Bronchial epithelial cell (primary cell): ENCODE measurements around the gene GRM8. TPM values are rescaled to one million over a fixed set of nuclear protein-coding genes. Genes with fewer than 3 reads are reported as not detected.

ENCODE experiments used
- DNase-seq: peaks from one replicate; pipeline ENCODE4 v3.0.0-alpha.2; 2010; ENCODE audit warnings: low read depth
- FAIRE-seq: peaks from 2 replicates; lab custom pipeline; 2011; peaks lifted over from hg19 to GRCh38; lab: Jason Lieb, UNC
- H3K27me3 ChIP-seq: 2 replicates; pipeline ENCODE4 v1.5.1; 2011; ENCODE audit warnings: low read length; ENCODE audit not compliant: control insufficient read depth, insufficient read depth
- H3K36me3 ChIP-seq: 2 replicates; pipeline ENCODE4 v1.5.1; 2011; ENCODE audit warnings: low read length; ENCODE audit not compliant: control insufficient read depth, insufficient read depth
- H3K4me3 ChIP-seq: 2 replicates; pipeline ENCODE4 v1.5.1; 2011; ENCODE audit warnings: mild to moderate bottlenecking, low read depth, low read length, control low read depth
- total RNA-seq: library from RNA; depleted of rRNA; stranded (reverse); fragments of >200 nt; gene quantifications from 2 replicates; pipeline ENCODE4 v1.2.1, GENCODE V29; 2014
- TF ChIP-seq, protein P1 (sequence below): IDR thresholded peaks from 2 replicates; pipeline ENCODE4 v1.5.1; 2011; ENCODE audit warnings: mild to moderate bottlenecking, moderate library complexity, low read length, control low read depth, inconsistent platforms; ENCODE audit not compliant: insufficient read depth, severe bottlenecking

GRM8 gene
- total RNA-seq, 1 donor from 2014 or later = not detected

DNA sequence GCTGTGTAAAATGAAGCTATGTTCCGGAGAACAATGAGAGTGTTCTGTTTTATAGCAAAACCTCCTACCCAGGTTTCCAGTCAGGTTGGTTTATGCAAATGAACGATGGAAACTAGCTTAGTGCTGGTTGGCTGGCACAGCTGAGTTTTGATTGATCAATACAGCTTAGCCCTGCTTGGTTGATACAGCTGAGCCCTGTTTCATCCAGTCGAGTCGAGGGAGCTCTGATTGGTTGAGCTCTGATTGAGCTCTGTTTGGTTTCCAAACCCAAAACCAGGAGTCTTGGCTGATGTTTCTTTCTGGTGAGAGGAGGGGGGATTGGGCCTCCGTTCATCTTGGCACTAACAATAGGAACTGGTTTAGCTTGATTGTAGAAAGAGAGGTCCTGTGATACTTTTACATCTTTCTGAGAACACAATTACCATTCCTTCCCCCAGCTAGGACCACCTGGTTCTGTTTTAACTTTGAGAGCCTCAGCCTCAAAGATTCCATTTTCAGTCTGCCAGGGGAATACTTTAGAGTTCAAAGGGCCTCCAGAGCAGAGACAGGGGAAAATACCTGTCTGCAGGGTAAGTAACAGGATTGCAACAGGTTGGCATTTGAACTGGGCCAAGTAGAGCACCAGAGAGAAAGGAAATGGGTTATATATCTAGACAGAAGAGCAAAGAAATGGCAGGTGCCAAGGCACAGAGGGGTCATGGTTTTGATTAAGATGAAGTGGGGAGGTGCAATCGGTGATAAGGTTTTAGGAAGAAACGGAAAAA is 210.9 kb downstream of the GRM8 start:
- FAIRE-seq = no peak
- TF ChIP-seq, protein P1, sequence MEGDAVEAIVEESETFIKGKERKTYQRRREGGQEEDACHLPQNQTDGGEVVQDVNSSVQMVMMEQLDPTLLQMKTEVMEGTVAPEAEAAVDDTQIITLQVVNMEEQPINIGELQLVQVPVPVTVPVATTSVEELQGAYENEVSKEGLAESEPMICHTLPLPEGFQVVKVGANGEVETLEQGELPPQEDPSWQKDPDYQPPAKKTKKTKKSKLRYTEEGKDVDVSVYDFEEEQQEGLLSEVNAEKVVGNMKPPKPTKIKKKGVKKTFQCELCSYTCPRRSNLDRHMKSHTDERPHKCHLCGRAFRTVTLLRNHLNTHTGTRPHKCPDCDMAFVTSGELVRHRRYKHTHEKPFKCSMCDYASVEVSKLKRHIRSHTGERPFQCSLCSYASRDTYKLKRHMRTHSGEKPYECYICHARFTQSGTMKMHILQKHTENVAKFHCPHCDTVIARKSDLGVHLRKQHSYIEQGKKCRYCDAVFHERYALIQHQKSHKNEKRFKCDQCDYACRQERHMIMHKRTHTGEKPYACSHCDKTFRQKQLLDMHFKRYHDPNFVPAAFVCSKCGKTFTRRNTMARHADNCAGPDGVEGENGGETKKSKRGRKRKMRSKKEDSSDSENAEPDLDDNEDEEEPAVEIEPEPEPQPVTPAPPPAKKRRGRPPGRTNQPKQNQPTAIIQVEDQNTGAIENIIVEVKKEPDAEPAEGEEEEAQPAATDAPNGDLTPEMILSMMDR = no peak
- H3K27me3 ChIP-seq = no peaks in the 10 kb centered on the region
- no peaks in the 10 kb centered on the region for H3K36me3 ChIP-seq
- no peak for DNase-seq
- H3K4me3 ChIP-seq = no peak overlapping the region

DNA sequence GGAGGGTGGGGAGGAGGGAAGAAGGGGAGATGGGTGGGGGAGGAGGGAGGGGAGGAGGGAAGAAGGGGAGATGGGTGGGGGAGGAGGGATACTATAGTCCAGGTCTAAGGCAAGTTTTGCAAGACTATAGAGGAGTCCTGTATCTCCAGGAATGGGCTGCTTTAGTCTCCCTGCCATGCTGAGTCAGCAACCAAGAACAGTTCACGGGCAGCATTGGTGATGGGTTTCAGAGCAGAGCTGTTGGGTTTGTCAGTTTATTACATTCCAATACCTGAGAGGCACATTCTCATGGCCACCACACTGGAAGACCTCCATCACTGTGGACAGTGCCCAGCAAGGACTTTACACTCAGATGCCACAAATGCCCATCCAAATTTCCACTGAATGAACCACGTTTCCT is 212.7 kb downstream of the GRM8 start:
- Histone ChIP-seq H3K36me3 (no peaks in the 10 kb centered on the region), H3K4me3 (no peak overlapping the region), H3K27me3 (no peaks in the 10 kb centered on the region)
- TF ChIP-seq, protein P1 = no peak
- DNase-seq (no peak), FAIRE-seq (no peak)

DNA sequence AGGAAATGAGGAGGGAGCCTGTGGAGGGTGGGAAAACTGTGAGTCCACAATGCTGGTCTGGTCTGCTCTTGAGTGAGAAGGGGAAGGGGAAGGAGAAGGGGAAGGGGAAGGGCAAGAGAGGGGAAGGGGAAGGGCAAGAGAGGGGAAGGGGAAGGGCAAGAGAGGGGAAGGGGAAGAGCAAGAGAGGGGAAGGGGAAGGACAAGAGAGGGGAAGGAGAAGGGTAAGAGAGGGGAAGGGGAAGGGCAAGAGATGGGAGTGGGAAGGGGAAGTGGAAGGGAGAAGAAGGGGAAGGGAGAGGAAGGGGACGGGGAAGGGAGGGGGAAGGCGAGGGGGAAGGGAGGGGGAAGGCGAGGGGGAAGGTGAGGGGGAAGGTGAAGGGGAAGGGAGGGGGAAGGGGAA is 213.2 kb downstream of the GRM8 start:
- H3K4me3 ChIP-seq = no peak overlapping the region
- no peak for FAIRE-seq

DNA sequence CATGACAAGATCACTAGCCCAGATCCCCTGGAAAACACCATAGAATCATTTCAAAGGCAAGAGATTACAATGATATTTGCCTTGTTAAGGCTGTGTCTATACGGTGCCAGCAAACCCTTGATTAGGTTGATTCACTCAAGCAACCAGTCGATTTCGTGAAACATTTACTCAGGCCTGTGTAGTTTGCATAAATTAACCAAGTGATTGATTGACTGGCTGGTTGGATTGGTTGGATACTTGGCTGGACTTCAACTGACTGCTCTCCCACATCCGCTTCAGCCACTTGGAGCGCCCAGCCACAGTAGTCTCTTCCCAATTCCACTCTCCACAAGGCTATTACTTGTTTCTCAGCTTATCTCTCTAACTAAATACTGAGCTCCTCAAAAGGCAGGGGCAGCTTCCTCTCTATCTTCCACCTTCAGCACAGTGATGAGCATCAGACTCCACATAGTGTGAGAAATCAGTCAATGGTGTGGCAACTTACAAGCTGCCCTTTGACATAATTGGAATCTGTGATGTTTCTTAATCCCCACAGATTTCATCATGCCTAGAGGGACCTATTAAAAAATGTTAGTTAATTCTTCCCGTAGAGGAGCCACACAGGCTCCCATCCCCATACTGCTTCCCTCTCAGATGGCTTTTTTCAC is 217.4 kb downstream of the GRM8 start:
- no peak for DNase-seq
- no peaks in the 10 kb centered on the region for H3K36me3 ChIP-seq
- FAIRE-seq = no peak
- TF ChIP-seq, protein P1 = no peak
- no peaks in the 10 kb centered on the region for H3K27me3 ChIP-seq
- no peak overlapping the region for H3K4me3 ChIP-seq

More for the DNA sequence above, 213.2 kb downstream of the GRM8 start:
- H3K36me3 ChIP-seq = no peaks in the 10 kb centered on the region
- TF ChIP-seq, protein P1 = no peak
- no peak for DNase-seq
- H3K27me3 ChIP-seq = no peaks in the 10 kb centered on the region

DNA sequence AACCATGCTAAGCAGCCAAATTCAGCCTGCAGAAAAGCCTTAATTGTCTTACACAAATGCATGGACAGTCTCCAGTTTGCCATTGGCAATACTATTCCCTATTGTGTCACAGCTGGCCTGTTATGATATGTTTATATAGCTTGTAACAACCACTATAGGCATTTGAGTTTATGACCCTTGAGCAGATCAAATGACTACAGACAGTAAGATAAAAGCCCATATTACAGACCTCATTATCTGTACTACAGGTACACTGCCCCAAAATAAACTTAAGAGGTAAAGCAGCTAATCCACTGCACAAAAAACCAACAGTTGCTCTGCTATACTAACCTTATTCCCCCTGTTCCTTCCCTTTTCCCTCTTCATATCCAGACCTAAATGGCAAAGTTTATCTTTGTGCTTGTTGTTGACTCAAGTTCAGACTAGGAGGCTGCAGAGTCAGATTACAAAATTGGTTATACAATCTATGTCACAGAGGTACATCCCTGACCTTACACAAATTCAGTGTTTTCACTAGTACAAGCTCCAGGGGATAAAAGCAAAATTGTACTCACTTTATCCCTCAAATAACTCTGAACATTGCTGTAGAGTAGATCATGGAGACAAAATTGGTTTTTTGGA is 218.4 kb downstream of the GRM8 start:
- DNase-seq (no peak), FAIRE-seq (no peak)
- Histone ChIP-seq H3K4me3 (no peak overlapping the region), H3K36me3 (no peaks in the 10 kb centered on the region), H3K27me3 (no peaks in the 10 kb centered on the region)
- TF ChIP-seq, protein P1 = no peak
